Measurements from ENCODE around the gene ERC1.

DNA sequence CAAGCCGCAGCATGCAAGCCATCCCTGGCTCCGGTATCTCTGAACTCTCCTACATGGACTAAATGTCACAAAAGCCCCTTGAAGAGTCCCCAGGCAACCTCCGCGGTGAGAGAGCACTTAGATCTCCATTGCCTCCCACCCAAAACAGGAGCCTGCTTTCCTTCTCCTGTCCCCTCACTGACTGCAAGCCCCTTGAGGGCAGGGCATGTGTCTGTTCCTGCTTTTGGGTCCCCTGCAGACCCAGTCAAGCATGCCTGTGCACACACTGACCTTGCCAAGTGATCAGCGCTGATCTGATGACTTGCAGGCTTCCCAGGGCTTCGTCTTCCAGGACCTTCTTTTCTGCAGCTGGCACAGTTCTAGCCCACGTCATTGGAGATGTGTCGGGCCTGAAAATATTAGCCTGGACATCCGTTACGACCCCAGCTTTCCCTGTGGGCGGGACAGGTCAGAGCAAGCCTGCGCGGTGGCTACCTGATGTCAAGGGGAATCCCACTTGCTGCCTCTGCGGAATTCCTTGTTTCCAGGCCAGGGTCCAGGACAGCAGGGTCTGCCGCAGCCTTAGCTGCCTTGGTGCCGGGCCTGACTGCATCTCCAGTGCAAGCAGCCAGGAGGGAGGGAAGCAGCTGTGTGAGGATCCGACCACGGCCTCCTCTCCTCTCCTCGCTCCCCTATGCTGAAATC, 510.8 kb downstream of the ERC1 start:
- TF ChIP-seq POLR2AphosphoS5 (IDR thresholded peaks at IDR 0.05; ENCODE audit: low read depth): no peak
- TF ChIP-seq, protein P1, sequence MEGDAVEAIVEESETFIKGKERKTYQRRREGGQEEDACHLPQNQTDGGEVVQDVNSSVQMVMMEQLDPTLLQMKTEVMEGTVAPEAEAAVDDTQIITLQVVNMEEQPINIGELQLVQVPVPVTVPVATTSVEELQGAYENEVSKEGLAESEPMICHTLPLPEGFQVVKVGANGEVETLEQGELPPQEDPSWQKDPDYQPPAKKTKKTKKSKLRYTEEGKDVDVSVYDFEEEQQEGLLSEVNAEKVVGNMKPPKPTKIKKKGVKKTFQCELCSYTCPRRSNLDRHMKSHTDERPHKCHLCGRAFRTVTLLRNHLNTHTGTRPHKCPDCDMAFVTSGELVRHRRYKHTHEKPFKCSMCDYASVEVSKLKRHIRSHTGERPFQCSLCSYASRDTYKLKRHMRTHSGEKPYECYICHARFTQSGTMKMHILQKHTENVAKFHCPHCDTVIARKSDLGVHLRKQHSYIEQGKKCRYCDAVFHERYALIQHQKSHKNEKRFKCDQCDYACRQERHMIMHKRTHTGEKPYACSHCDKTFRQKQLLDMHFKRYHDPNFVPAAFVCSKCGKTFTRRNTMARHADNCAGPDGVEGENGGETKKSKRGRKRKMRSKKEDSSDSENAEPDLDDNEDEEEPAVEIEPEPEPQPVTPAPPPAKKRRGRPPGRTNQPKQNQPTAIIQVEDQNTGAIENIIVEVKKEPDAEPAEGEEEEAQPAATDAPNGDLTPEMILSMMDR (IDR thresholded peaks at IDR 0.05; ENCODE audit: insufficient read depth, low read length): no peak
- TF ChIP-seq GABPA (IDR thresholded peaks at IDR 0.05; ENCODE audit: low read depth): no peak
- no peak for TF ChIP-seq REST (IDR thresholded peaks at IDR 0.05; ENCODE audit: insufficient replicate concordance, low read depth)
